Body of pancreas (tissue), 4 donors: Measurements from ENCODE around the gene ANKH. TPM values are rescaled to one million over a fixed set of nuclear protein-coding genes. Genes with fewer than 3 reads are reported as not detected.

Experiments
- ATAC-seq: fragments of 150-250 bp; one replicate; pipeline ENCODE4 v1.9.1; 2016
- DNase-seq, 4 donors: peaks; one replicate each; pipeline ENCODE4 v3.0.0-alpha.2; 2019
- H3K27ac ChIP-seq, 4 donors: fragments of 200-600 bp; sonication (generic); 1 replicate in 3 of 4; 2 replicates in 1 of 4; pipeline versions ENCODE4 v1.5.1 to v1.6.1; 2016 to 2019; ENCODE audit warnings: mild to moderate bottlenecking in 1 of 4, mixed read lengths in 1 of 4, moderate library complexity in 1 of 4
- H3K27me3 ChIP-seq, 2 donors: fragments of 200-600 bp; sonication (generic); one replicate each; pipeline ENCODE4 v1.6.0; 2016; ENCODE audit warnings: mild to moderate bottlenecking in 1 of 2
- H3K36me3 ChIP-seq, 2 donors: fragments of 200-600 bp; sonication (generic); replicated peaks in 1 of 2; 2 replicates each; pipeline ENCODE4 v1.5.1; 2016; ENCODE audit warnings: low read depth in 2 of 2; ENCODE audit not compliant: insufficient read depth in 1 of 2
- H3K4me1 ChIP-seq: fragments of 200-600 bp; sonication (generic); one replicate; pipeline ENCODE4 v1.6.0; 2016
- H3K4me3 ChIP-seq, 2 donors: fragments of 200-600 bp; sonication (generic); 1 replicate in 1 of 2; 2 replicates in 1 of 2; pipeline ENCODE4 v1.5.1; 2016 to 2019
- H3K9me3 ChIP-seq, 3 donors: fragments of 200-600 bp; sonication (generic); 1 replicate in 2 of 3; 2 replicates in 1 of 3; pipeline ENCODE4 v1.5.1; 2016
- CTCF ChIP-seq, 7 experiments: fragments of 450-650 bp in 4 of 7; fragments of 200-600 bp in 3 of 7; sonication (generic) in 3 of 7; IDR thresholded peaks; one replicate each; pipeline ENCODE4 v1.5.1; 2016 to 2019; ENCODE audit warnings: antibody characterized with exemption in 7 of 7
- POLR2A ChIP-seq, 3 donors: fragments of 450-650 bp; IDR thresholded peaks; one replicate each; pipeline ENCODE4 v1.6.1; 2016; ENCODE audit warnings: antibody characterized with exemption in 3 of 3, mild to moderate bottlenecking in 2 of 3
- WGBS, 2 donors: methylation state at CpG; one replicate each; pipeline ENCODE4 v1.1.5; 2017; 5-methylcytosine and 5-hydroxymethylcytosine counted together
- intact Hi-C: fragments of 100-400 bp; cut with DNase I; formaldehyde crosslinking; loops from one replicate; pipeline ENCODE4 v1.15.1; 2023
- total RNA-seq, 2 donors: library from RNA; depleted of rRNA; stranded (reverse); fragments of >200 nt; gene quantifications; one replicate each; pipeline ENCODE4 v1.1.0, GENCODE V29; 2016

ANKH gene
- total RNA-seq, 2 donors from 2014 or later = 19.1 to 20.5 TPM

- H3K4me1 ChIP-seq = no peaks in the 10 kb centered on the region
- no peak for ATAC-seq
- TF ChIP-seq CTCF (IDR thresholded peaks at IDR 0.05) = no peak
- TF ChIP-seq POLR2A (IDR thresholded peaks at IDR 0.05) = no peak
- no peaks in the 10 kb centered on the region for H3K36me3 ChIP-seq
- WGBS, 2 donors = 68 to 79% methylated on average over 6 of the region's 6 CpGs
- no peak for DNase-seq
- H3K9me3 ChIP-seq = no peaks in the 10 kb centered on the region
- H3K4me3 ChIP-seq = no peak overlapping the region
- H3K27ac ChIP-seq = no peak overlapping the region
- H3K27me3 ChIP-seq = no peaks in the 10 kb centered on the region
- intact Hi-C loops = no loop called here
Observed at GRCh38 chr5:14759744-14760547, 111.6 kb downstream of the ANKH start.

GRCh38 chr5:14757850-14758249, 113.7 kb downstream of the ANKH start:
- DNase-seq = peak in 1 of 4 donors; percentile 29
- 74 to 81% methylated on average over 9 of the region's 9 CpGs for WGBS, 2 donors

GRCh38 chr5:14756478-14756877, 115.1 kb downstream of the ANKH start:
- TF ChIP-seq CTCF (IDR thresholded peaks at IDR 0.05) = no peak
- TF ChIP-seq POLR2A (IDR thresholded peaks at IDR 0.05) = no peak
- ATAC-seq (no peak), DNase-seq (no peak)
- H3K27ac ChIP-seq = no peak overlapping the region
- intact Hi-C loops = no loop called here
- H3K4me1 ChIP-seq = no peaks in the 10 kb centered on the region
- no peaks in the 10 kb centered on the region for H3K9me3 ChIP-seq
- H3K4me3 ChIP-seq = no peak overlapping the region
- no peaks in the 10 kb centered on the region for H3K36me3 ChIP-seq
- no peaks in the 10 kb centered on the region for H3K27me3 ChIP-seq
- WGBS, 2 donors = 89 to 93% methylated on average over 4 of the region's 4 CpGs

More at GRCh38 chr5:14757850-14758249, 113.7 kb downstream of the ANKH start:
- H3K27ac ChIP-seq = no peak overlapping the region
- H3K9me3 ChIP-seq = no peaks in the 10 kb centered on the region
- no peak overlapping the region for H3K4me3 ChIP-seq
- no peak for ATAC-seq
- no peaks in the 10 kb centered on the region for H3K36me3 ChIP-seq
- H3K4me1 ChIP-seq = no peaks in the 10 kb centered on the region
- H3K27me3 ChIP-seq = no peaks in the 10 kb centered on the region
- intact Hi-C loops = no loop called here
- TF ChIP-seq POLR2A (IDR thresholded peaks at IDR 0.05) (no peak), CTCF (IDR thresholded peaks at IDR 0.05) (no peak)

- H3K36me3 ChIP-seq = no peaks in the 10 kb centered on the region
- ATAC-seq = no peak
- DNase-seq = no peak
- intact Hi-C loops = no loop called here
- TF ChIP-seq CTCF (IDR thresholded peaks at IDR 0.05) (peak in 1 of 7 experiments; percentile 11), POLR2A (IDR thresholded peaks at IDR 0.05) (no peak)
- no peaks in the 10 kb centered on the region for H3K4me1 ChIP-seq
- H3K27me3 ChIP-seq = no peaks in the 10 kb centered on the region
- no peaks in the 10 kb centered on the region for H3K9me3 ChIP-seq
- H3K27ac ChIP-seq = no peak overlapping the region
- H3K4me3 ChIP-seq = no peak overlapping the region
- WGBS, 2 donors = 43 to 47% methylated on average over 3 of the region's 3 CpGs
Observed at GRCh38 chr5:14753947-14754346, 117.6 kb downstream of the ANKH start.

- Histone ChIP-seq H3K4me1 (no peaks in the 10 kb centered on the region), H3K36me3 (no peaks in the 10 kb centered on the region), H3K27ac (no peak overlapping the region), H3K4me3 (no peak overlapping the region), H3K27me3 (no peaks in the 10 kb centered on the region), H3K9me3 (no peaks in the 10 kb centered on the region)
- intact Hi-C loops = no loop called here
- TF ChIP-seq CTCF (IDR thresholded peaks at IDR 0.05) (no peak), POLR2A (IDR thresholded peaks at IDR 0.05) (no peak)
- ATAC-seq (no peak), DNase-seq (no peak)
- WGBS, 2 donors = 54 to 62% methylated on average over 6 of the region's 6 CpGs
Observed at GRCh38 chr5:14753292-14753691, 118.3 kb downstream of the ANKH start.
